ENCODE data around the gene ATP11A. TPM values are rescaled to one million over a fixed set of nuclear protein-coding genes. Genes with fewer than 3 reads are reported as not detected.

The ATP11A gene
- total RNA-seq, 1 donor from 2014 or later, result 377 TPM

DNA sequence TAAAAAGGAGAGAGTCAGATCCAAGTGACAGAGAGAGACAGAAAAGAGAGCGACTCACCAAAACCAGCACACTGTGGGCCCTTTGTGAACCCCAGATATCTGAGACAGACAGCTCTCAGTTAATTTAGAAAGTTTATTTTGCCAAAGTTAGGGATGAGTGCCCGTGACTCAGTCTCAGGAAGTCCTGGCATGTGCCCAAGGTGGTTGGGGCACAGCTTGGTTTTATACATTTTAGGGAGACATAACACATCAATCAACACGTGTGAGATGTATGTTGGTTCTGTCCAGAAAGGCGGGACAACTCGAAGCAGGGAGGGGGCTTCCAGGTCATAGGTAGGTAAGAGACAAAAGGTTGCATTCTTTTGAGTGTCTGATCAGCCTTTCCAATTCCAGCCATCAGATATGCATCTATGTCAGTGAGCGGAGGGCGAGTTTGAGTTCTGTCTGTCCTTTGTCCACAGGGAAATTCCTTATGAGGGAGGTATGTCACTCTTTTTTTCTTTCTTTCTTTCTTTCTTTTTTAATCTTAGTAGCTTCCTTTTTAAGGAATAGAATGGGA, 37.2 kb upstream of the ATP11A start:
- Histone ChIP-seq H3K36me3 (no peaks in the 10 kb centered on the region), H3K4me1 (no peaks in the 10 kb centered on the region), H3K9me3 (no peaks in the 10 kb centered on the region), H3K27me3 (no peaks in the 10 kb centered on the region), H3K4me3 (no peak overlapping the region), H3K27ac (no peak overlapping the region)
- ATAC-seq, result no peak
- peak; percentile 30 for DNase-seq
- intact Hi-C loops (cut with DNase I), result no loop called here
- TF ChIP-seq, protein P1, sequence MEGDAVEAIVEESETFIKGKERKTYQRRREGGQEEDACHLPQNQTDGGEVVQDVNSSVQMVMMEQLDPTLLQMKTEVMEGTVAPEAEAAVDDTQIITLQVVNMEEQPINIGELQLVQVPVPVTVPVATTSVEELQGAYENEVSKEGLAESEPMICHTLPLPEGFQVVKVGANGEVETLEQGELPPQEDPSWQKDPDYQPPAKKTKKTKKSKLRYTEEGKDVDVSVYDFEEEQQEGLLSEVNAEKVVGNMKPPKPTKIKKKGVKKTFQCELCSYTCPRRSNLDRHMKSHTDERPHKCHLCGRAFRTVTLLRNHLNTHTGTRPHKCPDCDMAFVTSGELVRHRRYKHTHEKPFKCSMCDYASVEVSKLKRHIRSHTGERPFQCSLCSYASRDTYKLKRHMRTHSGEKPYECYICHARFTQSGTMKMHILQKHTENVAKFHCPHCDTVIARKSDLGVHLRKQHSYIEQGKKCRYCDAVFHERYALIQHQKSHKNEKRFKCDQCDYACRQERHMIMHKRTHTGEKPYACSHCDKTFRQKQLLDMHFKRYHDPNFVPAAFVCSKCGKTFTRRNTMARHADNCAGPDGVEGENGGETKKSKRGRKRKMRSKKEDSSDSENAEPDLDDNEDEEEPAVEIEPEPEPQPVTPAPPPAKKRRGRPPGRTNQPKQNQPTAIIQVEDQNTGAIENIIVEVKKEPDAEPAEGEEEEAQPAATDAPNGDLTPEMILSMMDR (IDR thresholded peaks at IDR 0.05), result no peak

DNA sequence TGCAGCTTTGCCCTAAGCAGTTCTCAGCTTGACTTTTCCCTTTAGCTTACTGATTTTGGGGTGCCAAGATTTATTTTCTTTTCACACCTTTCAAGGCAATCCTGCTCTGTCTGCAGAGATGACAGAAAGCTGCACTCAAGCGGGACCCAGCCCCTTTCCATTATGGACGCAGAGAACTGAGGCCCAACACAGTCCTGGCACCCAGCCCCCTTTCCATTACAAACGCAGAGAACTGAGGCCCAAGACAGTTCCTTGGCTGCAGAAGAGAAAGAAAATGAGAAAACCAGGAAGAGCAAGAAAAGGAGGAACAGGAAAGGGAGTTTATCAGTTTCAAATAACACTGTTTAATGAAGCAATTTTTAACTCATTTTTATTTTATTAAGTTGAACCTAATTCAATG, 36.8 kb upstream of the ATP11A start:
- Histone ChIP-seq H3K36me3 (no peaks in the 10 kb centered on the region), H3K27ac (no peak overlapping the region)

DNA sequence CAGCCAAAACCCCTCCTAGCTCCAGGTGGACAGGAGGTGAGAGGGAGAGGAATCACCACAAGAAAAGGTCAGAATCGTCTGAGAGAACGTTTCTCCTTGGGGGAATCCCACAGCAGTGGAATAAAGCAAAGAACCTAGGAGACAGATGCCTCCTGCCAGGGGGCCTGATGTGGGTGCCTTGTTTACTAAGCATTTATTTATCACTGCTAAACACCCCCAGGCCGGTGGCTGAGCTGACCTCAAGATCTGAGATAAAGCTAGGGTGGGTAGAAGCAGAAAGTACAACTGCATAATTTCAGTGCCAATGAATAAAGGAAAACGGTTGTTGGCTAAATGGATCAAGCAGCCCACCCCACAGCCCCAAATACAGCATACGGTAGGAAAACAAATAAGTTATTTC, 33.9 kb upstream of the ATP11A start:
- TF ChIP-seq, protein P1 (IDR thresholded peaks at IDR 0.05), result no peak
- H3K9me3 ChIP-seq, result no peaks in the 10 kb centered on the region
- H3K27ac ChIP-seq, result no peak overlapping the region
- no peaks in the 10 kb centered on the region for H3K4me1 ChIP-seq
- DNase-seq (no peak), ATAC-seq (no peak)
- H3K36me3 ChIP-seq, result no peaks in the 10 kb centered on the region
- H3K27me3 ChIP-seq, result no peaks in the 10 kb centered on the region
- intact Hi-C loops (cut with DNase I), result no loop called here
- H3K4me3 ChIP-seq, result no peak overlapping the region

More for the DNA sequence above, 36.8 kb upstream of the ATP11A start:
- TF ChIP-seq, protein P1 (IDR thresholded peaks at IDR 0.05), result no peak
- DNase-seq (no peak), ATAC-seq (no peak)
- Histone ChIP-seq H3K4me3 (no peak overlapping the region), H3K9me3 (no peaks in the 10 kb centered on the region), H3K4me1 (no peaks in the 10 kb centered on the region), H3K27me3 (no peaks in the 10 kb centered on the region)
- intact Hi-C loops (cut with DNase I), result no loop called here

GRCh38 chr13:112657850-112658445, 31.9 kb upstream of the ATP11A start:
- H3K27me3 ChIP-seq, result no peaks in the 10 kb centered on the region
- peak; percentile 60 for ATAC-seq
- H3K4me1 ChIP-seq, result no peaks in the 10 kb centered on the region
- no peak overlapping the region for H3K4me3 ChIP-seq
- intact Hi-C loops (cut with DNase I), result no loop called here
- TF ChIP-seq, protein P1 (IDR thresholded peaks at IDR 0.05), result no peak
- peak; percentile 52 for DNase-seq
- H3K36me3 ChIP-seq, result no peaks in the 10 kb centered on the region
- H3K27ac ChIP-seq, result no peak overlapping the region
- H3K9me3 ChIP-seq, result no peaks in the 10 kb centered on the region

GRCh38 chr13:112658808-112659207, 31.0 kb upstream of the ATP11A start:
- Histone ChIP-seq H3K27me3 (no peaks in the 10 kb centered on the region), H3K36me3 (no peaks in the 10 kb centered on the region), H3K9me3 (no peaks in the 10 kb centered on the region), H3K4me3 (no peak overlapping the region), H3K27ac (no peak overlapping the region), H3K4me1 (no peaks in the 10 kb centered on the region)
- DNase-seq (peak; percentile 56), ATAC-seq (peak; percentile 41)
- intact Hi-C loops (cut with DNase I), result no loop called here
- TF ChIP-seq, protein P1 (IDR thresholded peaks at IDR 0.05), result no peak

Data from upper lobe of right lung (tissue), 1 donor.